GM21619 (cell line): ENCODE measurements around the gene FBXW7.

Experiments used
- ATAC-seq: cut with Tn5 transposase; IDR thresholded peaks from one replicate; pipeline ENCODE4 v1.9.1; 2021; ENCODE audit not compliant: unreplicated experiment

FBXW7 gene

DNA sequence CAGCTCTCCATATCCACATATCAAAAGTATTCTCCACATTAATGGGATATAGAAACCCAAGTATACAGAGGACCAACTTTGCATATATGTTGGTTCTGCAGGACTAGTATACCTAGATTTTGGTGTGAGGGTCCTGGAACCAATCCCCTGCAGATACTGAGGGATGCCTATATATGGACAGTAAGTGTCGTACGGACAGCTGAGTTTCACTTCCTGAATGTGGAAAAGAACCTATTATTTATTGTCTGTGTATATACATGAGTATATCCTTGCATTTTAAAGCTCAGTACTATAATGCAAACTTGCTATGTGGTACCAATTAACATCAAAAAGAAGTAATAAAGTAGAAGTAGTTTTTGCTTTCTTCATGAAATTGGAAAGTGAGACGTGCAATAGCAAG is 101.9 kb downstream of the FBXW7 start:
- no peak for ATAC-seq

DNA sequence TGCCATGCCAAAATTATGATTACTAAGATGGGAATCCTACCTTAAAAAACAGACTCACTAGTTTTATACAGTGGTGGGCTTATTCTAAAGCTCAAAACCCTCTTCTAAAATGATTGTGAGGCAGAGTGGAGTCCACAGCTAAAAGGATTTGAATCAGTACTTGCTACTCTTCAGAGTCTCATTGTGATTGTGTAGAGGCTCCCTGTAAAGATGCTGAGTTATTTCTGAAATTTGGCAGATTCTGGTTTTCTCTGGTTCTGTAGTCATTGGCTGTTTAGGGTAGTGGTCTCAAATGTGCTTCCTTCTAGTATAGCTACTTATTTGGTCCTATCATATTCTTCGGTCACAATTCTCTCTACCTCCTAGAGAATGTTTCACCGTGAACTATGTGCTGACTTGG is 104.1 kb downstream of the FBXW7 start:
- ATAC-seq, result no peak

DNA sequence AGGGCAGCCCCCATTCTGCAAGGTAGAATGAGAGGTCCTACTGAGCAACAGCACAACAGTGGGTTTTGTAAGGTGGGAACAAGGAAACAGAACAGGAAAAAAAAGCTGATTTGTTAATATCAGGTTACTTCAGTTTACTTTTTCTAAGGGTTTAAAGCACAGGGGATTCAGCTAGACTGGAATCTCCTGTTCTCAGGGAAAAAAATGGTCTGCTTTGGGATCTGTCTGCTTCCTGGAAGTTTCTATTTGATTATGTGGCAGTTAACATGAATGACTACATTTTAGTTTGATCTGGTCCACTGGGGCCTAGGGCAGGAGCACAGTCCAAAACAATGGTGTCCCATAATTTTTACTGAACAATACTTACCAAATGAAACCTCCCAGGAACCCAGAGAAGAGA is 104.6 kb downstream of the FBXW7 start:
- ATAC-seq, result no peak

DNA sequence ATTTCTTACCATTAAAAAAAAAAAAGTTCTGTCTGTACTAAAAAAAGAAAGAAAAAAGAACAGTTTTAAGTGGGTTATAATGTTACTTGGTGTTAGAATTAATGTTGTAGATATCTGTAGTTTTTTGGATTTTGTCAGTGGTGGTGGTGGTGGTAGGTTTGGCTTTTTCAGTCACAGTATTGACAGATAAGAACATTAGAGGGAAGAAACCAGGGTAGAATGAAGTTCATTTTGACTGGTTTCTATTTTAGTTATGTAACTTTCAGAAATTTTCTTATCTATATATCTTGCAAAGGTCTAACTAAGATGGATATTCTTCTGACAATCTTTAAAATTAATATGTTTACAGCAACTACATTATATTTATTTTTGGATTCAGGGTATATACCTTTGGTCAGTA is 105.4 kb downstream of the FBXW7 start:
- ATAC-seq, result no peak

DNA sequence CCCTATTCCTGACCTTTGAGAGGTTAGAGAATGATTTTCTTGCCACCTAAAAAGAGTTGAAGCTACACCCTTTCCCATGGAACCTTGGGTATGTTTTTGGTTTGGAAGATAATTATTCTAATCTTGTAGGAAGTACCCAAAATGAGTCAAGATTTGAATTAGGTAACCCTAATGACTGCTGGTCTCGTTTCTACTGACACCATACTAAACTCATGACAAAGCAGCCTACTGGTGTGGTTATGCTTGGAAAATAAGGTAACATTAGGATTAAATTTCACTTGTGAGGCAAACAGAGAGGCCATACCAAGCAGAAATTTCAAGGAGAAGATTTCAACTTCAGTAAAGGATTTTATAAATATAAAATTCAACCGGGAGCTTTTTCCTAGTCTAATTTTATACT is 107.9 kb downstream of the FBXW7 start:
- no peak for ATAC-seq

DNA sequence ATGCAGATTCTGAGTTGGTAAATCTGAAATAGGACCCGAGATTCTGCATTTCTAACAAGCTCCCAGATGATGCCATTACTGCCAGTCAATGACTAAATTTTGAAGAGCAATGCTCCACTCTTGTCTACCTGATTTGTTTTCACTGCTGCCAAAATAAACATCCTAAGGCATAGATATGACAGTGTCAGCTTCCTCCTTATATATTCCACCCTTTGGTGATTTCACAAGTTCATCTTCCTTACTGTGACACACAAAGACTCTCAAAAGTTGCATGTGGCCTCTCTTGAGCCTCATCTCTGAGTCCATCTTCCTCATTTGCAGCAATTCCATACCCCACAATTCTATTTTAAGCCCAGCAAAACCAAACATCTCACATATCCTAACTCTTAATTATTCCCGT is 110.9 kb downstream of the FBXW7 start:
- no peak for ATAC-seq

DNA sequence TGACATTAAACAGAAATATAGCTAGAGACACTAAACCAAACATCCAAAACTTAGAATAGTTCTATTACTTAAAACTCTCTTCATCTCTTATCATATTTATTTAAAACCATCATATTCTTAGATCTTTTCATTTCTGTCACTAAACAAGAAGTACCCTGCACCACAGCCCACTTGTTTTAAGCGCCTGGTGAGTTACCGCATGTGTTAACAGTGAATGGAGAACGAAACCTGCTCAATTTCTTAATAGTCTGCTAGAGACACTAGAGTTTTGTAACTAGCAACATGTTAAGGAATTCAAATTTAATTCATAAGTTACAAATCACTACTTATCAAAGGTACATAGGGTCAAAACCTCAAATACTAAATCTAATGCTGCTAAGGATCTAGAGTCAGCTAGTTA is 111.5 kb downstream of the FBXW7 start:
- no peak for ATAC-seq

DNA sequence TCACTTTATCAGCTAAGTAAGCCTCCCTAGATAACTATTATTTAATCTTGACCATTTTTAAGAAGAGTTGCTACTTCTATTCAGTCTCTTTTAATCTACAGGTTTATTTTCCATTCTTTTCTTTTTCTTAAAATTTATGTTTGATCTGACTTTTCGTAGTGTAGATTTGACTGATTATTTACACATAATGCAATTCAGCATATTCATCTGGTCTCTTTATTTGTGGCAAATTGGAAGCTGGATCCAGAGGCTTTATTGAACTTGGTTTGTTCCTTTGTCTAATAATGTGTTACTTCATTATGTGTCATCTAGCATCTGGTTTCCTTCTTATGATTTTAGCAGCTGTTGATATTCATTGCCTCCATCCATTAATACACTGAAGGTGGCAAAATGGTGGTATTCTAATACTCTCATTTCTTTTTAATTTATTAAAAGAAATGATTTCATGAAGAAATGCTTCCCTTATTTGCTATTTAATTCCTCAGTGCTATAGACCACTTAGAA is 113.0 kb downstream of the FBXW7 start:
- no peak for ATAC-seq

DNA sequence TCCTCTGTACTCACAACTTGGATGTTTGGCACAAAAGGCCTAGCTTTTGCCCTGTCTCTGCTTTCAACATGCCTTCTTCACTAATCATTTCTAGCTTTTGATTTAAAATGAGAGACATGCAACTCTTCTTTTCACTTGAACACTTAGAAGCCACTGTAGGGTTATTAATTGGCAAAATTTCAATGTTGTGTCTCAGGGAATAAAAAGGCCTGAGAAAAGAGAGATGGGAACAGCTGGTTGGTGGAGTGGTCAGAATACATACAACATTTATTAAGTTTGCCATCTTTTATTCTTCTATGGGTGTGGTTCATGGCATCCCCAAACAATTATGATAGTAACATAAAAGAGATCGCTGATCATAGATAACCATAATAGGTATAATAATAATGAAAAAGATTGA is 114.3 kb downstream of the FBXW7 start:
- no peak for ATAC-seq

DNA sequence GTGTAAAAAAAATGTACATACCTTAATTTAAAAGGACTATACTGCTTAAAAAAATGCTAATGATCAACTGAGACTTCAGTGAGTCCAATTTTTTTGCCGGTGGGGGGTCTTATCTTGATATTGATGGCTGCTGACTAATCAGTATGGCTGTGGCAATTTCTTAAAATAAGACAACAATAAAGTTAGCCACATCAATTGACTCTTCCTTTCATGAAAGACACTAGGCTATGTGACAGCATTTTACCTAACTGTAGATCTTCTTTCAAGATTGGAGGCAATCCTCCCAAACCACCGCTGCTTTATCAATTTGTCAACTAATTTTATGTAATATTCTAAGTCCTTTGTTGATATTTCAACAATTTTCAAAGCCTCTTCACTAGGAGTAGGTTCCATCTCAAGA is 116.1 kb downstream of the FBXW7 start:
- no peak for ATAC-seq

DNA sequence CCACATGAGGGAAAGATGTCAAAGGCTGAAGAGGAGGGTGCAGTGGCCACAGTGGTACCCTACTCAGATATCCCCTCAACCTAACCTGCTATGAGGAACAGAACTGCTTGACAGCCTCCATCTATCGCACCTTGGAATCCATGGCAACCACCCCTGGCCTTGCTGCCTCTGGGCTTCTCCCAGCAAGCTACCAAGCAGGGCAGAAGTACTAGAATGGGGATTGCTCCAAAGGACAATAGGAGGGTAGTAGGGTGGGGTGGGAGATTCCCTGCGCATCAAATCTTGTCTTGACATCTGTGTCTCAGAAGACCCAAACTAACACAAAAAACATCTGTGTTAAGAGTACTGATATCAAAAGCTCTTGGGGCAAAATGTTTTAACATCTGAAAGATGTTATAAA is 118.2 kb downstream of the FBXW7 start:
- no peak for ATAC-seq

DNA sequence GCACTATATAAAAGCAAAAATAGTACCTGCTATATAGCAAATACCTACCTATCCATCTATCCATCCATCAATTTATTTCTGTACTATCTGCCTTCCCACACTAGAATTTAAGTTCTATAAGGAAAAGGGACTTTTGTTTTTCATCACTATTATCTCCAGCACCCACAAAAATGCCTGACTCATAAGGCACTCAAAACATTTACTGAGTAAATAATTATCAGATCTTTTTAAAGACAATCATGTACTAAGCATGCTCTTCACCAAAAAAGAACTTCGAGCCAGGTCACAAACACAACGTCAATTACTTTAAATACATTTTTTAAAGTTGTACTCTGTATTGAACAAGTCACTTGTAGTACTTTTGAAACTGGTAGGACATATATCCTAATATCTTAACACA is 119.9 kb downstream of the FBXW7 start:
- ATAC-seq, result no peak

DNA sequence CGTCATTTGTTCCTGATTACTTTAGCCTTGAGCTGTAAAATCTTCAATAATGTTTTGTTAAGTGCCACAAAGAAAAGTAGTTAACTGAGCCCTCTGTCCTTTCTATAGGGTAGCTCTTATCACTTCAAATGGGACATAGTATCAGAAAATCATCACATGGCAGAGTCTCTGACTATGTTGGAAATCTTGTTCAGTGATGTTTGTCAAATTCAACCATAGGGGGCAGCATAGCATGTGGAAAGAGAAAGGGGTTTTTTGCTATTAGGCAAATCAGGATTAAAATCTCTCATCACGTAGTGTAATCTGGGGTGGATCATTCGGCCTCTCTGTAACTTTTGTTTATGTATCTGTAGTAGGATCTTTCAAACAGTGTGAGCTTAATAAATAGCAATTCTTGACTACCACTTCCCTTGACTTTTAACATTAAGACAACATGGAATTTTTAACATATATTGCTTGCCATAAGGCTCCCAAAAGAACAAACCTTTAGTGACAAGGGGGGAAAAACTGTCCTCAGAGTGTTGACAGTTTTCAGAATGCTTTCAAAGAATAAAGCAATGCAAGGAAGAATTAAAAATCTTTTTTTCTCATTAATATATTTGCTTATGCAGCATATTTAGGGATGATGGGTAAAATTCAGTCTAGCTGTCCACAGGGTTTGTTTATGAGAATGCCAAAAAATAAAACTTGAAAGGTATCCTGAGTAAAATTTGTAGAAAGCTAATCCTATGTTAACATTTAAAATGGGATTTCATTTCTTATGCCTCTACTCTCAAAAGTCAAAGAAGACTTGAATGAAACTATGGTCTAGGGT is 127.2 kb downstream of the FBXW7 start:
- no peak for ATAC-seq

DNA sequence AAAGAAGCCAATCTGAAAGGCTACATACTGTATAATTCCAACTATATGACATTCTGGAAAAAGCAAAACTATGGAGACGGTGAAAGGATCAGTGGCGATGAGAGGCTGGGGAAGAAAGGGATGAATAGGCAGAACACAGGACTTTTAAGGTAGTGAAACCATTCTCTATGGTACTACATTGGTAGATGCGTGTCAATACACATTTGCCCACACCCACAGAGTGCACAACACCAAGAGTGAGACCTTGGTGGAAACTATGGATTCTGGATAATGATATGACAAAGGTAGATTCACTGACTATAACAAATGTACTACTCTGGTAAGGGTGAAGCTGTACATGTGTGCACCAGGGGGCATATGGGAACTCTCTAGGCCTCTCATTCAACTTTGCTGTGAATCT is 134.5 kb downstream of the FBXW7 start:
- ATAC-seq, result no peak

DNA sequence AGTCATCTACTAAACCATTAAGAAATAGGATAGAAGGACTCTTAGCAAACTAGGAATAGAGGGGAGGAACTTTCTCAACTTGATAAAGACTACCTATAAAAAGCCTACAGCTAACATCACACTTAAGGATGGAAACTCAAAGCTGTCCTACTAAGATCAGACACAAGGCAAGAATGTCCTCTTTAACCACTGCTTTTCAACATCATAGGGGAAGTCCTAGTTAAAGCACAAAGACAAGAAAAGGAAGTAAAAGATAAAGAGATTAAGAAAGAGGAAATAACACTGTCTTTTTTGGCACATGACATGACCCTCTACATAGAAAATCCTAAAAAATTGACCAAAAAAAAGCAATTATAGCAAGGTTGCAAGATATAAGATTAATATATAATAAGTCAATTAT is 136.6 kb downstream of the FBXW7 start:
- peak; percentile 55 for ATAC-seq

DNA sequence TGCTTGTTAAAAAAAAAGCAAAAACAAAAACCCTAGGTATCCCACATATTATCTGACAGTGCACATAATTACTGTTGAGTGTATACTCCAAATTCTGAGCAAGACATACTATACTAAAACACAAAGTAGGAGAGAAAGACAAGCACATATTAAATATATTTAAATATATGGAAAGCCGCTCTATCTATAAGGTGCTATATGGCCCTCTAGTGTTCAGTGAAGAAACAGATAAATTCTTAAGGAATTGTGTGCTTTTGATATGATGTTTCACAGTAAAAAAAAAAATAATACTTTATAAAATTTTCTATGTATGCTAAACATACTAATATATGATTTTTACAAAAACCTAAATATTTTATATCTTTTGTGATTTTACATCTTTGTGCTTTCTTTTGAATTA is 137.8 kb downstream of the FBXW7 start:
- ATAC-seq, result no peak

DNA sequence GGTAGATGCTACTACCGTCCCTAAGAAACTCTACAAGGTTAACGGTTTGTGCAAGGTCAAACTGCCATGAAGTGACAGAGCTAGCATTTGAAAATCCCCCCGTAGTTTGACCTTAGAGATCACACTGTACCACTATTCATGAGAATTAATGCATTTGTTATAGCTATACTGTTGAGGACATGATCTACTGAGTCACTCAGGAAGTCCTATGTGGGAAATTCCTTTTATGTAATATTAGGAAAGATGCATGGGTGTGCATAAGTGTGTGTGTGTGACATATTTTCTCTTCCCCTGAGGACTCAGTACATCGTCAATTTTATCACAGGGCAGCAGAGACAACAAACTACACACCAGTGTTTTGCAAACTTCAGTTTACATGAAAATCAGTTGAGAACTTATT is 141.1 kb downstream of the FBXW7 start:
- ATAC-seq, result no peak

DNA sequence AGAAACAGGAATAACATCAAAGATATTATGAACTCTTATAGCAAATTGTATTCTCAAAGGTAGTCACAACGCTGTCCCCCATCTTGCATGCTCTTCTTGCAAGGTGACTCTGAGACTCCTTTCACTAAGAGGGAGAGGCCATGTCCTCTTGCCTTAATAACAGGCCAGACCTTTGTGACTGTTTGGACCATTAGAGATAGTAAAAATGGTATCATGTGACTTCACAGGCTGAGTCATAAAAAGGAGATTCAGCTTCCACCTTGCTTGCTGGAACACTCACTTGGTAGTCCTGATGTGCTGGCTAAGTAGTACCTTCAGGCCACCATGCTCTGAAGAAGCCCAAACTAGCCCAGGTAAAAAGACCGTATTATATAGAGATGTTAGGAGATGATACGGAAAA is 143.8 kb downstream of the FBXW7 start:
- ATAC-seq, result no peak

DNA sequence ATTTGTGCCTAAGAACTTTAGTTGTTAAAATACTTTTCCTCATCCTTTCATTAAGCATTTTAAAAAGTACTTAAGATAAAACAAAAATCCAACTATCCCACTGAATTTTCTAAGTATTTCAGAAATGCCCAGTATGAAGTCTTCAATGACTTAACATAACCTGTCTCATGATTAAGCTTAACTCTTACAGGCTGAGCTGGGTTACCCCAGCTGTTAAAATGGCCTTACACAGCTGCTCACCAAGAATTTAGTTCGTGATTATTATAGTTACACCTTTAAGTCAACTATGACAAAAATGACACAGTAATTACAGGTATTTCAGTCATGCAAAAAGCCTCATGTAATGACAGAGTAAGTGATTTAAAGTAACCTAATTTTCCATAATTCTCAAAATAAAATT is 145.7 kb downstream of the FBXW7 start:
- no peak for ATAC-seq

DNA sequence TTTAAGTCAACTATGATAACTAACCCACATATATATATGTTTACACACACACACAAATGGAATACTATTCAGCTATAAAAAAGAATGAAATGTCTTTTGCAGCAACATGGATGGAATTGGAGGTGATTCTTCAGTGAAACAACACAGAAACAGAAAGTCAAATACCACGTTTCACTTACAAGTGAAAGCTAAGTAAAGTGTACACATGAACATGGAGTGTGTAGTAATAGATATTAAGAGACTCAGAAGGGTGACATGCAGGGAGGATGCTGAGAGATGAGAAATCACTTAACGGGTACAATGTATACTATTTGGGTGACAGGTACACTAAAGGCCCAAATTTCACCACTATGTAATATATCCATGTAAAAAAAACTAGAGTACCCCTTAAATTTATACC is 146.5 kb downstream of the FBXW7 start:
- ATAC-seq, result no peak

DNA sequence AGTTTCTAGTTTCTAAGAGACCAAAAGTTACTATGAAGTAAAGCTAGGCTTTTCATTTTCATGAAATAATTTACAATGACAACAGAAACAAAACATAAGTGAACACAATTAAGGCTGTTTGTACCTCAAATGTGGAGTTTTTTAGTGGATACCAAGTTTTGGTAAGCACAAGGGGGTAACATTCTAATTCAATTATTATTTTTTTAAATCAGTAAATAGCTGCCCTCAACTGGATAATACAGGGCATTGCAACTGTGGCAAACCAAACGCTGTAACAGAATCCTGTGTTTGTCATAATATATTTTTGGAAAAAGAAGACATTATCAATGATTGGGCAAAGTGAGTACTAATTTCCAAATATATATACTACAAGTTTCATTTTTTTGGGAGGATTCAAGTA is 150.3 kb downstream of the FBXW7 start:
- ATAC-seq, result no peak

DNA sequence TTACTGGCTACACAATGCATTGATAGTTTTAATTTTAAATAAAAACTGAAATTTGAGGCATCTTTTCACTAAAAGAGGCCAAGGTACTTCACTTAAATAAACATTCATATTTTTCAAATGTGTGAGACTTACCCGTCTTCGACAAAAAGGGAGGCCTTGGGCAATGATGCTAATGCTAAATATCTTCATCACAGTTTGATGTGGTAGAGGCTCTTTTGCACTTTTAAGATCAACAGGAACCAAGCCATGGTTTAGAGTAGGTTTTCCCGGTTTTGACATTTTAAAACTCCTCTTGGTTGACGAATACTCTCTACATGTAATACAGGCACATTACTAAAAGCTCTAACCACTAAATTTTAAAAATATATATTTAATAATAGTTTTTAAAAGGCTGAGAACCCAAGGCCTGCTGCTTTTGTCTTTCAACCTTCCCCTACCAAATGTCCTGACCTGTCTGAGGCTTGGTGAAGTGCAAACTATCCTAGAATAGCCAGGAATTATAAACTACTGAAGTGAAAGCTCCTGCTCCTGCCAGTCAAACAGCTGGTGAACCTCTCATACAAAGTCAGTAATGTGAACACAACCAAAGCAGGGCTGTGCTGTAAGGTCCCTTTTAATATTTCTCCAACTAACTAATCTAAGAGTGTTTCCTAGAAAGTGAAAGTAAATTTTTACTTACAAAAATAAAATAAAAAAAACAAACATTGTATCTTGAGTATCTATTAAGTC is 153.7 kb downstream of the FBXW7 start:
- ATAC-seq, result no peak

DNA sequence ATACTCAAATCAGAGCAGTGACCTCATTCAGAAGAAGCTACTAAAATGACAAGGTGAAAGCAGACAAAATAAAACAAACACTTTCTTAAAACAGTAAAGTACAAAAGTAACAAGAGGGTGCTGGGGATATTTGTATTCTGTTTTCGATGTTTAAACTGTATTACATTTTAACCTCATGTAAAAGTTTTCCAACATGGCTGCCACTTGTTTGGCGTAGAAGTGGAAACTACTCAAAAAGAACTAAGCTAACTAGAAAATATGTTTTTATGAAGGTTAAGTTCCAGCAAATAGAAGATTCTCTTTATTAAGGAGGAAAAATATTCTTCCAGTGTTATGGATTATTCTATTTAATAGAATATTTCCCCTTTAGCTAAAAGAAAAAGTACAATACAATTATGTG is 155.0 kb downstream of the FBXW7 start:
- no peak for ATAC-seq
